ENCODE data around the gene SYPL1. TPM values are rescaled to one million over a fixed set of nuclear protein-coding genes. Genes with fewer than 3 reads are reported as not detected.

Gene SYPL1
- total RNA-seq, 1 experiment from 2014 or later: 39.2 TPM

DNA sequence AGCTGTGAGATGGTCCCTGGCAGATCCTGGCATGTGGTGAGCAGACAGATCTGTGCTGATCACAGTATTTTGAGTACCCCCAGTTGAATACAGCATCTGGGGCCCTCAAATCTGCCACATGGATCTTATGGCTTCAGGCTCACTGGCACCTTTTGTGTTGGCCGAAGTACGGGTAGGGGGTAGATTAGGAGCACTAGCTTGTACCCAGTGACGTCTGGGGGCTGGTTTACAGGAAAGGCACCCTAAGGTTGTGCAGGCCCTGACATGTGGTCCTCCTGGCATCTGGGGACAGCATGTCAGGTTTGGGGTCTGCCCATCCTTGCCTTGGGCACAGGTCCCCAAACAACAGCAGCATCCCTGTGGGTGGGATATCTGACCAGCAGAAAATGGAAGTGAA lies 53.2 kb downstream of the SYPL1 start:
- H3K4me3 Mint-ChIP-seq: no peak overlapping the region

More for the DNA sequence above, 53.2 kb downstream of the SYPL1 start:
- H3K4me2 ChIP-seq (ENCODE audit: insufficient read depth, insufficient read length, low read length): no peak overlapping the region
- H3K23ac ChIP-seq (ENCODE audit: insufficient read length, low read depth, low read length): no peak overlapping the region
- peaks cover 9 to 11% of the 10 kb centered on the region in 2 experiments for H3K9me3 Mint-ChIP-seq
- H4K8ac ChIP-seq (replicated peaks; ENCODE audit: insufficient read length, low read depth, low read length): no peak overlapping the region
- DNase-seq: no peak
- TF ChIP-seq, protein P1, sequence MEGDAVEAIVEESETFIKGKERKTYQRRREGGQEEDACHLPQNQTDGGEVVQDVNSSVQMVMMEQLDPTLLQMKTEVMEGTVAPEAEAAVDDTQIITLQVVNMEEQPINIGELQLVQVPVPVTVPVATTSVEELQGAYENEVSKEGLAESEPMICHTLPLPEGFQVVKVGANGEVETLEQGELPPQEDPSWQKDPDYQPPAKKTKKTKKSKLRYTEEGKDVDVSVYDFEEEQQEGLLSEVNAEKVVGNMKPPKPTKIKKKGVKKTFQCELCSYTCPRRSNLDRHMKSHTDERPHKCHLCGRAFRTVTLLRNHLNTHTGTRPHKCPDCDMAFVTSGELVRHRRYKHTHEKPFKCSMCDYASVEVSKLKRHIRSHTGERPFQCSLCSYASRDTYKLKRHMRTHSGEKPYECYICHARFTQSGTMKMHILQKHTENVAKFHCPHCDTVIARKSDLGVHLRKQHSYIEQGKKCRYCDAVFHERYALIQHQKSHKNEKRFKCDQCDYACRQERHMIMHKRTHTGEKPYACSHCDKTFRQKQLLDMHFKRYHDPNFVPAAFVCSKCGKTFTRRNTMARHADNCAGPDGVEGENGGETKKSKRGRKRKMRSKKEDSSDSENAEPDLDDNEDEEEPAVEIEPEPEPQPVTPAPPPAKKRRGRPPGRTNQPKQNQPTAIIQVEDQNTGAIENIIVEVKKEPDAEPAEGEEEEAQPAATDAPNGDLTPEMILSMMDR (conservative IDR thresholded peaks at IDR 0.05): no peak
- no peak overlapping the region for H3K14ac ChIP-seq (ENCODE audit: insufficient read depth, low read length)
- no peak overlapping the region for H3K27ac ChIP-seq (ENCODE audit: insufficient read length, low read depth, low read length)
- WGBS (ENCODE audit: extremely low coverage, insufficient read length, low lambda C conversion rate): no CpG with 5 or more reads among the region's 3 CpGs
- no peak overlapping the region for H2BK12ac ChIP-seq (ENCODE audit: insufficient read length, low read depth, low read length)
- H3K9ac ChIP-seq (ENCODE audit: extremely low read depth, insufficient read length, low read length): no peak overlapping the region
- H2BK5ac ChIP-seq (ENCODE audit: insufficient read length, low read length): no peak overlapping the region
- H3T11ph ChIP-seq (ENCODE audit: low read length): no peak overlapping the region
- H3K4me1 Mint-ChIP-seq: peaks cover 15 to 23% of the 10 kb centered on the region in 2 experiments
- no peak overlapping the region for H2BK15ac ChIP-seq (ENCODE audit: low read depth, low read length)
- no peaks in the 10 kb centered on the region for H3K79me2 ChIP-seq (ENCODE audit: insufficient read depth, low read length)
- H3K4me1 ChIP-seq (ENCODE audit: insufficient read depth, low read length): no peaks in the 10 kb centered on the region
- H3K23me2 ChIP-seq (ENCODE audit: insufficient read length, low read depth, low read length, poor library complexity, severe bottlenecking): no peaks in the 10 kb centered on the region
- no peak overlapping the region for H3K18ac ChIP-seq (ENCODE audit: insufficient read length, low read depth, low read length)
- H2BK20ac ChIP-seq (ENCODE audit: low read depth, low read length, poor library complexity, severe bottlenecking): no peak overlapping the region
- no peaks in the 10 kb centered on the region for H3K79me1 ChIP-seq (ENCODE audit: insufficient read depth, low read depth, low read length, poor library complexity, severe bottlenecking)
- no peak overlapping the region for H2AFZ ChIP-seq (ENCODE audit: low read length)
- peaks cover 5% of the 10 kb centered on the region for H3K27me3 Mint-ChIP-seq (ENCODE audit: low read depth)
- no peak overlapping the region for H3K4ac ChIP-seq (ENCODE audit: low read depth, low read length)
- no peak overlapping the region for H4K91ac ChIP-seq (ENCODE audit: insufficient read length, low read depth, low read length)
- H4K20me1 ChIP-seq (ENCODE audit: control insufficient read depth, insufficient read depth, insufficient read length): no peaks in the 10 kb centered on the region
- H3K9me3 ChIP-seq (ENCODE audit: control insufficient read depth, low read depth, low read length): no peaks in the 10 kb centered on the region
- peaks cover 0 to 7% (median 0%) of the 10 kb centered on the region in 3 experiments; a peak in 4 of 7 replicates for H3K36me3 Mint-ChIP-seq (ENCODE audit: insufficient read depth in 1 of 3, low read depth in 3 of 3)
- H3K27ac Mint-ChIP-seq: no peak overlapping the region
- H2BK120ac ChIP-seq (ENCODE audit: low read depth, low read length, poor library complexity, severe bottlenecking): no peak overlapping the region
- no peaks in the 10 kb centered on the region for H3K27me3 ChIP-seq (ENCODE audit: insufficient read depth, low read length)
- H3K56ac ChIP-seq (ENCODE audit: insufficient read length, low read depth, low read length): no peak overlapping the region
- no peak overlapping the region for H2AK5ac ChIP-seq (ENCODE audit: insufficient read length, low read length)
- no peak overlapping the region for H4K5ac ChIP-seq (ENCODE audit: insufficient read length, low read depth, low read length)

Data from H9 (cell line).